ENCODE results near the gene FRS3. TPM values are rescaled to one million over a fixed set of nuclear protein-coding genes. Genes with fewer than 3 reads are reported as not detected.
A peak's percentile ranks its signal among the peaks of the same experiment; 100 is the strongest.

Gene FRS3
- total and polyA plus RNA-seq, 2 of the 13 experiments (the other 11 are each of a cell fraction or from before 2014, with no cell fraction given): 3.0 to 7.4 TPM

GRCh38 chr6:41735427-41736185, 44.1 kb downstream of the FRS3 start, which contains the start of gene TFEB (continued):
- TF ChIP-seq DBP (CRISPR knock-in tag; IDR thresholded peaks at IDR 0.05; ENCODE audit: not compliant biosample characterization) (no peak), PREB (CRISPR knock-in tag; IDR thresholded peaks at IDR 0.05) (no peak), SMC3 (IDR thresholded peaks at IDR 0.05; ENCODE audit: low read length) (peak; percentile 49), ZFP1 (CRISPR knock-in tag; IDR thresholded peaks at IDR 0.05) (no peak; the same call in 1 of the 2 replicates), MNT (IDR thresholded peaks at IDR 0.05) (no peak), ZNF326 (CRISPR knock-in tag; IDR thresholded peaks at IDR 0.05; ENCODE audit: borderline replicate concordance) (no peak), TFE3 (CRISPR knock-in tag; IDR thresholded peaks at IDR 0.05) (0 out of 2 replicates have a peak, but pooled peaks have one; percentile 14), THAP9 (CRISPR knock-in tag; IDR thresholded peaks at IDR 0.05; ENCODE audit: borderline replicate concordance) (peak; percentile 40; the same call in 1 of the 2 replicates), THAP11 (CRISPR knock-in tag; IDR thresholded peaks at IDR 0.05) (peak; percentile 98), ZSCAN22 (CRISPR knock-in tag; IDR thresholded peaks at IDR 0.05) (no peak), ZNF18 (CRISPR knock-in tag; IDR thresholded peaks at IDR 0.05; ENCODE audit: insufficient replicate concordance) (no peak), SMARCE1 (IDR thresholded peaks at IDR 0.05; ENCODE audit: borderline replicate concordance) (no peak), SOX13 (IDR thresholded peaks at IDR 0.05) (no peak), SOX13 (CRISPR knock-in tag; conservative IDR thresholded peaks at IDR 0.05 in 1 of 2, IDR thresholded peaks at IDR 0.05 in 1 of 2) (peak in 1 of 2 experiments; percentile 68; a peak in 1 of 4 replicates), HOMEZ (CRISPR knock-in tag; IDR thresholded peaks at IDR 0.05; ENCODE audit: low read depth) (0 out of 2 replicates have a peak, but pooled peaks have one; percentile 31), ZNF460 (CRISPR knock-in tag; IDR thresholded peaks at IDR 0.05; ENCODE audit: borderline replicate concordance) (no peak), ZNF253 (CRISPR knock-in tag; IDR thresholded peaks at IDR 0.05; ENCODE audit: borderline replicate concordance) (no peak)
